Tibial nerve (tissue), 4 donors: ENCODE measurements around the gene C12orf57.

ENCODE experiments used
- CTCF ChIP-seq, 5 experiments: fragments of 200-600 bp in 3 of 5; fragments of 450-650 bp in 2 of 5; sonication (generic) in 3 of 5; IDR thresholded peaks; one replicate each; pipeline ENCODE4 v1.5.1; 2016 to 2019; ENCODE audit warnings: antibody characterized with exemption in 5 of 5, mild to moderate bottlenecking in 3 of 5, moderate library complexity in 2 of 5
- EP300 ChIP-seq, 2 donors: sonication (generic); formaldehyde crosslinking; IDR thresholded peaks; one replicate each; pipeline ENCODE4 v1.6.1; 2017; ENCODE audit warnings: antibody characterized with exemption in 2 of 2, mild to moderate bottlenecking in 1 of 2

- TF ChIP-seq CTCF (IDR thresholded peaks at IDR 0.05) (no peak), EP300 (IDR thresholded peaks at IDR 0.05) (no peak)
Observed at GRCh38 chr12:6979021-6979420, 35.2 kb downstream of the C12orf57 start.
